CD14-positive monocyte (primary cell): Measurements from ENCODE around the gene DNAJA2. TPM values are rescaled to one million over a fixed set of nuclear protein-coding genes. Genes with fewer than 3 reads are reported as not detected.
A peak's percentile ranks its signal among the peaks of the same experiment; 100 is the strongest.

ENCODE experiments used
- DNase-seq, 3 donors: peaks; one replicate each; pipeline ENCODE4 v3.0.0-alpha.2; 2011 to 2022
- H2AFZ ChIP-seq: 2 replicates; pipeline ENCODE4 v1.6.0; 2012; ENCODE audit warnings: mild to moderate bottlenecking, low read depth, low read length, inconsistent platforms; ENCODE audit not compliant: insufficient read depth, poor library complexity, severe bottlenecking
- H3K27ac ChIP-seq, 2 donors: 1 replicate in 1 of 2; 2 replicates in 1 of 2; pipeline ENCODE4 v1.5.1; 2012 to 2013; ENCODE audit warnings: low read length in 2 of 2, control low read depth in 1 of 2, inconsistent platforms in 1 of 2, low read depth in 1 of 2, mild to moderate bottlenecking in 1 of 2
- H3K27me3 ChIP-seq, 2 donors: one replicate each; pipeline versions ENCODE4 v1.6.0 to v1.6.1; 2011 to 2013; ENCODE audit warnings: low read length in 2 of 2; ENCODE audit not compliant: control insufficient read depth in 2 of 2, insufficient read depth in 2 of 2
- H3K36me3 ChIP-seq, 2 donors: replicated peaks in 1 of 2; 1 replicate in 1 of 2; 2 replicates in 1 of 2; pipeline versions ENCODE4 v1.5.1 to v1.6.1; 2012 to 2013; ENCODE audit warnings: low read length in 2 of 2, control low read depth in 1 of 2, inconsistent platforms in 1 of 2, mild to moderate bottlenecking in 1 of 2; ENCODE audit not compliant: insufficient read depth in 2 of 2, control insufficient read depth in 1 of 2
- H3K4me1 ChIP-seq, 2 donors: 1 replicate in 1 of 2; 2 replicates in 1 of 2; pipeline versions ENCODE4 v1.5.1 to v1.6.1; 2012 to 2013; ENCODE audit warnings: low read length in 2 of 2, control low read depth in 1 of 2, inconsistent platforms in 1 of 2, mild to moderate bottlenecking in 1 of 2, moderate library complexity in 1 of 2; ENCODE audit not compliant: insufficient read depth in 2 of 2, control insufficient read depth in 1 of 2
- H3K4me2 ChIP-seq: replicated peaks from 2 replicates; pipeline ENCODE3; 2012; ENCODE audit warnings: low read length, moderate library complexity, mild to moderate bottlenecking; ENCODE audit not compliant: poor library complexity, severe bottlenecking; ENCODE audit errors: extremely low read depth
- H3K4me3 ChIP-seq, 3 experiments: fragments of 200-600 bp in 1 of 3; sonication (generic) in 1 of 3; replicated peaks in 1 of 3; 1 replicate in 2 of 3; 2 replicates in 1 of 3; pipeline ENCODE4 v1.5.1; 2011 to 2013; ENCODE audit warnings: low read length in 3 of 3, mild to moderate bottlenecking in 3 of 3, control low read depth in 2 of 3, low read depth in 2 of 3, inconsistent platforms in 1 of 3, moderate library complexity in 1 of 3
- H3K79me2 ChIP-seq: 2 replicates; pipeline ENCODE4 v1.6.0; 2012; ENCODE audit warnings: mild to moderate bottlenecking, control low read depth, inconsistent platforms, low read length, moderate library complexity; ENCODE audit not compliant: insufficient read depth
- H3K9ac ChIP-seq: 2 replicates; pipeline ENCODE4 v1.6.0; 2017; ENCODE audit warnings: low read length, mild to moderate bottlenecking; ENCODE audit not compliant: insufficient read depth, poor library complexity, severe bottlenecking
- H3K9me3 ChIP-seq, 2 donors: replicated peaks in 1 of 2; 1 replicate in 1 of 2; 2 replicates in 1 of 2; pipeline versions ENCODE4 v1.5.1 to v1.6.1; 2012 to 2013; ENCODE audit warnings: low read length in 2 of 2, control low read depth in 1 of 2; ENCODE audit not compliant: control insufficient read depth in 1 of 2, insufficient read depth in 1 of 2
- H4K20me1 ChIP-seq: 2 replicates; pipeline ENCODE4 v1.6.0; 2012; ENCODE audit warnings: mild to moderate bottlenecking, low read length, control low read depth, moderate library complexity; ENCODE audit not compliant: insufficient read depth
- H3K27ac Mint-ChIP-seq, 7 donors: one replicate each; pipeline ENCODE4 v1.8.0; 2020; ENCODE audit warnings: mild to moderate bottlenecking in 7 of 7, mixed read lengths in 7 of 7, moderate library complexity in 6 of 7, inconsistent platforms in 2 of 7
- H3K27me3 Mint-ChIP-seq, 3 donors: one replicate each; pipeline ENCODE4 v1.8.0; 2021 to 2022; ENCODE audit warnings: low read depth in 3 of 3, mild to moderate bottlenecking in 3 of 3, mixed read lengths in 3 of 3, moderate library complexity in 3 of 3, inconsistent platforms in 1 of 3
- H3K36me3 Mint-ChIP-seq, 2 donors: one replicate each; pipeline ENCODE4 v1.8.0; 2020; ENCODE audit warnings: mixed read lengths in 2 of 2, inconsistent platforms in 1 of 2, mild to moderate bottlenecking in 1 of 2
- H3K4me1 Mint-ChIP-seq: one replicate; pipeline ENCODE4 v1.8.0; 2020; ENCODE audit warnings: mild to moderate bottlenecking, mixed read lengths
- H3K4me3 Mint-ChIP-seq, 2 donors: one replicate each; pipeline ENCODE4 v1.8.0; 2020; ENCODE audit warnings: mild to moderate bottlenecking in 2 of 2, mixed read lengths in 2 of 2, moderate library complexity in 1 of 2
- H3K9me3 Mint-ChIP-seq, 7 donors: one replicate each; pipeline ENCODE4 v1.8.0; 2020 to 2022; ENCODE audit warnings: mixed read lengths in 7 of 7, mild to moderate bottlenecking in 6 of 7, moderate library complexity in 6 of 7, inconsistent platforms in 2 of 7
- WGBS: methylation state at CpG from one replicate; pipeline ENCODE4 v1.1.5; 2013; ENCODE audit warnings: missing lambda C conversion rate; ENCODE audit not compliant: insufficient coverage; 5-methylcytosine and 5-hydroxymethylcytosine counted together
- intact Hi-C, 2 donors: fragments of 100-400 bp; cut with micrococcal nuclease; formaldehyde crosslinking; loops; one replicate each; pipeline versions ENCODE4 v1.15.0 to v1.15.1; 2023
- polyA plus RNA-seq, 3 donors: library from polyadenylated mRNA; depleted of rRNA in 1 of 3; unstranded in 2 of 3; stranded (reverse) in 1 of 3; fragments of 300-500 nt in 2 of 3; fragments of >200 nt in 1 of 3; fragmentation: Illumina TruSeq in 2 of 3; gene quantifications; 1 replicate in 2 of 3; 2 replicates in 1 of 3; pipeline ENCODE4 v1.2.3, GENCODE V29; 2012 to 2021
- TF ChIP-seq, protein P1 (sequence below): fragments of 200-600 bp; IDR thresholded peaks from one replicate; pipeline ENCODE4 v1.8.0; 2022; ENCODE audit warnings: antibody characterized with exemption, mild to moderate bottlenecking

Gene DNAJA2
- polyA plus RNA-seq, 3 donors = 14.4 to 63.4 (median 62.9) TPM

DNA sequence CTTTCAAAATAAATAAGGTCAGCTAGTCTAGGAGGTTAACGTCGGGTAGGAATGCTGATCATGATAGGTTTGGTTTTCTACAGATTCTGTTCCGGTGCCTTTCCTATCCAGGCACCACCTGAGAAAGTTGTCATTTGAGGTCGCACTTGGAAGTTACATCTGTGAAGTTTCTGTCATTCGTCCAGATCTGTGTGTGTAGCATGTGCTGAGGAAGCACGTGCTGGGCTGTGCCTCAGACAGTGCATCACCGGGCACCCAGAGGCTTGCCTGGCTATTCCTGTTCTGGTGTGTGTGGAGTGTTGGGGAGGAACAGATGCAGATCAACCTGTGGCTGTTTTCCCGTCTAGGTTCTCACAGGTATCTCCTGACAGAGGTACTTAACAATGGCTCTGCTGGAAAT lies 42.6 kb downstream of the DNAJA2 start:
- no peak overlapping the region for H3K27ac ChIP-seq
- no peak overlapping the region for H2AFZ ChIP-seq
- peaks cover 6 to 17% of the 10 kb centered on the region in 2 donors for H3K36me3 ChIP-seq
- peaks cover 2 to 6% (median 2%) of the 10 kb centered on the region in 3 donors for H3K27me3 Mint-ChIP-seq
- H3K4me2 ChIP-seq = no peak overlapping the region
- no peak overlapping the region for H3K4me3 Mint-ChIP-seq
- H3K9ac ChIP-seq = no peak overlapping the region
- no peaks in the 10 kb centered on the region for H3K9me3 ChIP-seq
- peaks cover 14 to 20% of the 10 kb centered on the region in 2 donors for H3K36me3 Mint-ChIP-seq
- no peaks in the 10 kb centered on the region for H3K27me3 ChIP-seq
- peaks cover 4 to 13% of the 10 kb centered on the region in 2 donors for H3K4me1 ChIP-seq
- no peaks in the 10 kb centered on the region for H3K9me3 Mint-ChIP-seq
- 95% methylated on average over 6 of the region's 8 CpGs for WGBS
- no peak overlapping the region for H3K27ac Mint-ChIP-seq
- DNase-seq = no peak
- H3K4me3 ChIP-seq = no peak overlapping the region
- intact Hi-C loops = no loop called here
- no peaks in the 10 kb centered on the region for H4K20me1 ChIP-seq
- peaks cover 10% of the 10 kb centered on the region for H3K4me1 Mint-ChIP-seq
- no peaks in the 10 kb centered on the region for H3K79me2 ChIP-seq
- TF ChIP-seq, protein P1, sequence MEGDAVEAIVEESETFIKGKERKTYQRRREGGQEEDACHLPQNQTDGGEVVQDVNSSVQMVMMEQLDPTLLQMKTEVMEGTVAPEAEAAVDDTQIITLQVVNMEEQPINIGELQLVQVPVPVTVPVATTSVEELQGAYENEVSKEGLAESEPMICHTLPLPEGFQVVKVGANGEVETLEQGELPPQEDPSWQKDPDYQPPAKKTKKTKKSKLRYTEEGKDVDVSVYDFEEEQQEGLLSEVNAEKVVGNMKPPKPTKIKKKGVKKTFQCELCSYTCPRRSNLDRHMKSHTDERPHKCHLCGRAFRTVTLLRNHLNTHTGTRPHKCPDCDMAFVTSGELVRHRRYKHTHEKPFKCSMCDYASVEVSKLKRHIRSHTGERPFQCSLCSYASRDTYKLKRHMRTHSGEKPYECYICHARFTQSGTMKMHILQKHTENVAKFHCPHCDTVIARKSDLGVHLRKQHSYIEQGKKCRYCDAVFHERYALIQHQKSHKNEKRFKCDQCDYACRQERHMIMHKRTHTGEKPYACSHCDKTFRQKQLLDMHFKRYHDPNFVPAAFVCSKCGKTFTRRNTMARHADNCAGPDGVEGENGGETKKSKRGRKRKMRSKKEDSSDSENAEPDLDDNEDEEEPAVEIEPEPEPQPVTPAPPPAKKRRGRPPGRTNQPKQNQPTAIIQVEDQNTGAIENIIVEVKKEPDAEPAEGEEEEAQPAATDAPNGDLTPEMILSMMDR = no peak

DNA sequence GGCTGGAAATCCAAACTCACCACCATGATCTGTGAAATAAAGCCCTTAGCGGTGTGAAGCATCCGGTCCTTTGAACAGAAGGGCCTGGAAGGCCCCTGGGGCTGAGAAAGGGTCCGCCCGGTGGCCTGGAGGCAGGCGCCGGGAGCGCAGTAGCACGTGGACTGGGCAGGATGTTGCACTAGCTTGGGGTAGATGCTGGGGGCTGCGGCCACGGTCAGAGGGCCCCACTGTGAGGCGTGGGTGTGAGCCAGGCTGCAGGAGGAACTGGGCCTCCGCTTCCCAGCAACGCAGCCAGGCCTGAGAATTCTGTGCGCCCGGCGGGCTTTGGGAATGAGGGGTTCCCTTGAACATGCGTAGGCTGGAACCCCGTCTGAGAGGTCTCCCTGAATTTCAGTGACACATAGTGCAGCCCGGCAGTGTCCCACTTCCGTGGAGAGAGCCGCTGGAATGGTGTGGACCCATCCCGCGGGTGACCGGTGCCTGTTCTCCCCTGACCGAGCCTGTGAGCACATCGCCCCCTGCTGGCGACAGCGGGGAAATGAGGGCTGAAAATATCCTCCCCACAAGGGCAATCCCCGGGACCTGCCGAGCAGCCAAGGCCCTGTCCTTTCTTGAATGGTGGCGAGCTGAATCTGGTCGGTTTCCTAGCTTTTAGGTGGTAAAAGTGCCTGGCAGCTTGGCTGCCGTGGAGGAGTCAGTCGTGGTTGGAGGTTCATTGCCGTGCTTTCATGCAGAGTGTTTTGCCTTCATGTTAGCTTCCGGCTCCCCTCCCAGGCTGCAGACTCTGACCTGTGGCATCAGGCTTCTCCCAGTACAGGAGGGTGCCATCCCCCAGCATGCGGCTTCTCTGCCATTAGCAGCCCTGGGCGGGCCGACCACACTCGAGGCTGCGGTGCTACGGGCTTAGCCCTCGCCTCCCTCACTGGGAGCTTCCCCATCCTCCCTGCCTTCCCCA lies 43.8 kb downstream of the DNAJA2 start:
- H3K36me3 Mint-ChIP-seq = peaks cover 15 to 25% of the 10 kb centered on the region in 2 donors
- TF ChIP-seq, protein P1 = peak; percentile 96
- no peak overlapping the region for H3K9ac ChIP-seq
- H3K4me3 ChIP-seq = no peak overlapping the region
- peaks cover 8 to 17% of the 10 kb centered on the region in 2 donors for H3K36me3 ChIP-seq
- H3K27ac ChIP-seq = no peak overlapping the region
- no peak overlapping the region for H3K4me2 ChIP-seq
- peaks cover 0 to 6% (median 2%) of the 10 kb centered on the region in 3 donors for H3K27me3 Mint-ChIP-seq
- no peaks in the 10 kb centered on the region for H4K20me1 ChIP-seq
- DNase-seq = peak; percentile 47 to 64 (median 51)
- peak overlapping the region in 1 of 2 donors; percentile 21 for H3K4me3 Mint-ChIP-seq
- WGBS = 86% methylated on average over 23 of the region's 43 CpGs
- peaks cover 4 to 13% of the 10 kb centered on the region in 2 donors for H3K4me1 ChIP-seq
- no peaks in the 10 kb centered on the region for H3K9me3 Mint-ChIP-seq
- H3K79me2 ChIP-seq = no peaks in the 10 kb centered on the region
- intact Hi-C loops = no loop called here
- H3K27ac Mint-ChIP-seq = no peak overlapping the region
- peaks cover 10% of the 10 kb centered on the region for H3K4me1 Mint-ChIP-seq
- no peaks in the 10 kb centered on the region for H3K9me3 ChIP-seq
- peak overlapping the region; percentile 19 for H2AFZ ChIP-seq
- H3K27me3 ChIP-seq = no peaks in the 10 kb centered on the region
